Measurements from ENCODE around the gene SUCLG2. TPM values are rescaled to one million over a fixed set of nuclear protein-coding genes. Genes with fewer than 3 reads are reported as not detected.

The SUCLG2 gene
- total RNA-seq, 2 donors from 2014 or later, result 42.0 to 50.4 TPM

GRCh38 chr3:67691926-67692325, 37.5 kb upstream of the SUCLG2 start:
- Histone ChIP-seq H3K9me3 (no peaks in the 10 kb centered on the region), H3K27me3 (no peaks in the 10 kb centered on the region), H3K4me3 (no peak overlapping the region), H3K4me1 (no peaks in the 10 kb centered on the region), H3K27ac (no peak overlapping the region), H3K36me3 (replicated peaks in 1 of 2; ENCODE audit: insufficient read depth in 1 of 2, low read depth in 2 of 2) (no peaks in the 10 kb centered on the region)
- no peak for DNase-seq
- TF ChIP-seq POLR2A (IDR thresholded peaks at IDR 0.05), result no peak
- no peak for TF ChIP-seq CTCF (IDR thresholded peaks at IDR 0.05)
- no peak for ATAC-seq
- 59 to 60% methylated on average over 1 of the region's 1 CpG for WGBS, 2 donors
- intact Hi-C loops (cut with DNase I), result no loop called here

GRCh38 chr3:67691207-67691606, 36.8 kb upstream of the SUCLG2 start:
- TF ChIP-seq POLR2A (IDR thresholded peaks at IDR 0.05) (no peak), CTCF (IDR thresholded peaks at IDR 0.05) (no peak)
- intact Hi-C loops (cut with DNase I), result no loop called here
- H3K27ac ChIP-seq, result no peak overlapping the region
- 85 to 100% methylated on average over 1 of the region's 1 CpG for WGBS, 2 donors
- no peaks in the 10 kb centered on the region for H3K4me1 ChIP-seq
- no peak for ATAC-seq
- no peak for DNase-seq
- H3K4me3 ChIP-seq, result no peak overlapping the region
- no peaks in the 10 kb centered on the region for H3K27me3 ChIP-seq
- H3K36me3 ChIP-seq (replicated peaks in 1 of 2; ENCODE audit: insufficient read depth in 1 of 2, low read depth in 2 of 2), result no peaks in the 10 kb centered on the region
- H3K9me3 ChIP-seq, result no peaks in the 10 kb centered on the region

- WGBS, 2 donors, result 72 to 86% methylated on average over 1 of the region's 1 CpG
- Histone ChIP-seq H3K9me3 (no peaks in the 10 kb centered on the region), H3K36me3 (replicated peaks in 1 of 2; ENCODE audit: insufficient read depth in 1 of 2, low read depth in 2 of 2) (no peaks in the 10 kb centered on the region), H3K27me3 (no peaks in the 10 kb centered on the region), H3K27ac (no peak overlapping the region), H3K4me1 (no peaks in the 10 kb centered on the region), H3K4me3 (no peak overlapping the region)
- intact Hi-C loops (cut with DNase I), result no loop called here
- no peak for ATAC-seq
- TF ChIP-seq CTCF (IDR thresholded peaks at IDR 0.05) (no peak), POLR2A (IDR thresholded peaks at IDR 0.05) (no peak)
- no peak for DNase-seq
These were observed 35.4 kb upstream of the SUCLG2 start for GRCh38 chr3:67689806-67690205.

GRCh38 chr3:67688231-67688630, 33.8 kb upstream of the SUCLG2 start:
- Histone ChIP-seq H3K27ac (no peak overlapping the region), H3K27me3 (no peaks in the 10 kb centered on the region), H3K4me3 (no peak overlapping the region), H3K36me3 (replicated peaks in 1 of 2; ENCODE audit: insufficient read depth in 1 of 2, low read depth in 2 of 2) (no peaks in the 10 kb centered on the region), H3K9me3 (no peaks in the 10 kb centered on the region), H3K4me1 (no peaks in the 10 kb centered on the region)
- ATAC-seq (no peak), DNase-seq (no peak)
- WGBS, 2 donors, result 93 to 97% methylated on average over 2 of the region's 2 CpGs
- no peak for TF ChIP-seq CTCF (IDR thresholded peaks at IDR 0.05)
- no peak for TF ChIP-seq POLR2A (IDR thresholded peaks at IDR 0.05)
- intact Hi-C loops (cut with DNase I), result no loop called here

- TF ChIP-seq POLR2A (IDR thresholded peaks at IDR 0.05) (no peak), CTCF (IDR thresholded peaks at IDR 0.05) (no peak)
- Histone ChIP-seq H3K4me3 (no peak overlapping the region), H3K4me1 (no peaks in the 10 kb centered on the region), H3K27ac (no peak overlapping the region), H3K9me3 (no peaks in the 10 kb centered on the region), H3K36me3 (replicated peaks in 1 of 2; ENCODE audit: insufficient read depth in 1 of 2, low read depth in 2 of 2) (no peaks in the 10 kb centered on the region), H3K27me3 (no peaks in the 10 kb centered on the region)
- 88 to 90% methylated on average over 8 of the region's 8 CpGs for WGBS, 2 donors
- intact Hi-C loops (cut with DNase I), result no loop called here
- ATAC-seq, result no peak
- DNase-seq, result no peak
These were observed 31.7 kb upstream of the SUCLG2 start for GRCh38 chr3:67686069-67686468.

All from body of pancreas (tissue), 4 donors.